ENCODE measurements around the gene IFIT1. TPM values are rescaled to one million over a fixed set of nuclear protein-coding genes. Genes with fewer than 3 reads are reported as not detected.

IFIT1 gene
- total and polyA plus RNA-seq, 2 donors (not counting 1 experiment from before 2014, with no cell fraction given), result 0.63 to 1.2 TPM

DNA sequence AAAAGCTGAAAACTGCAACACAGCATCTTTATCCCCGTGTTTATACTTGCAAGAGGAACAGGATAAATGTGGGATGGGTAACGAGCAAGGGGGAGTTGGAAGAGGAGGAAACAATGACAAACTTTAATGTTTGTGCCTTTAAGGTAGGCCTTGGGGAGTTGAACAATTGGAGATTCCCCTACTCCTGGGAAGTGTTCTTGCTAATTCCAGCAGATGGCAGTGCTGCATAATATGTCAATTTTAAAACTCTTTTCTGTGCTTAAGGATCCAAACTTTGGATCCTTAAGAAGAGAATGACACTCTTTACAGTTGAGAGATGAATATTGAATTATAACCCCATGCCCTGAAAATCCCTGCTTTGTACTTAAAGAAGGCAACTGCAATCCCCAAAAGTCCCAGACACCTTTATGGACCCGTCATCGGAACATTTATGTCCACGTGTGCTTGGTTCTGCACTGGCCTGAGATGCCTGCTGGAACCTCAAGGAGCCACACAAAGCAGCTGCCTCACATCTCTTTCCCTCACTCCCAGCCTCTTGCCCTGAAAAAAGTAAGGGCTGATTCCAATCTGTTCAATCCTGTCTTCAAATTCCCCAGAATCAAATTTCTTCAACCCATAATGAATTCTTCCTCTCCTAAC, 33.9 kb downstream of the IFIT1 start:
- Histone ChIP-seq H3K27me3 (replicated peaks in 1 of 4; ENCODE audit: control extremely low read depth in 1 of 4, control insufficient read depth in 3 of 4, insufficient read depth in 4 of 4, low read length in 3 of 4) (no peaks in the 10 kb centered on the region), H3K36me3 (replicated peaks in 1 of 2; ENCODE audit: control extremely low read depth in 1 of 2, control insufficient read depth in 1 of 2, extremely low read depth in 1 of 2, insufficient read depth in 2 of 2, low read length in 1 of 2) (peaks cover 0 to 3% of the 10 kb centered on the region in 2 experiments), H3K4me2 (replicated peaks; ENCODE audit: low read depth, low read length, poor library complexity, severe bottlenecking) (no peak overlapping the region), H3K4me1 (ENCODE audit: control insufficient read depth in 2 of 2, insufficient read depth in 2 of 2, low read length in 2 of 2) (peaks cover 3% of the 10 kb centered on the region in 2 donors), H3K79me2 (ENCODE audit: control insufficient read depth, insufficient read depth, low read length) (no peaks in the 10 kb centered on the region), H3K4me3 (ENCODE audit: control extremely low read depth in 1 of 5, extremely low read depth in 1 of 5, insufficient read depth in 1 of 5, low read depth in 2 of 5, low read length in 4 of 5) (no peak overlapping the region), H3K9me3 (ENCODE audit: control extremely low read depth in 1 of 3, control insufficient read depth in 2 of 3, insufficient read depth in 1 of 3, low read length in 2 of 3) (no peaks in the 10 kb centered on the region), H2AFZ (ENCODE audit: insufficient read depth, low read depth, low read length, poor library complexity, severe bottlenecking) (no peak overlapping the region), H3K9ac (ENCODE audit: low read length) (no peak overlapping the region), H3K27ac (ENCODE audit: low read length in 2 of 2) (no peak overlapping the region), H4K20me1 (ENCODE audit: control insufficient read depth, insufficient read depth, low read length, poor library complexity, severe bottlenecking) (no peaks in the 10 kb centered on the region)
- Mint-ChIP-seq H3K27ac (no peak overlapping the region), H3K27me3 (no peaks in the 10 kb centered on the region), H3K4me3 (no peak overlapping the region), H3K9me3 (ENCODE audit: insufficient read depth) (no peaks in the 10 kb centered on the region), H3K4me1 (peaks cover 6% of the 10 kb centered on the region)
- ChIA-PET CTCF (interaction anchor here (0.7 to 1.3 kb wide), 2 partner anchors 136 to 275 kb away, joined by 3 to 4 read pairs; partner anchors contain the start of gene KIF20B), POLR2A (no interaction called here)
- WGBS (ENCODE audit: insufficient coverage), result 100% methylated on average over 3 of the region's 5 CpGs
- DNase-seq (peak; percentile 58), ATAC-seq (ENCODE audit: low read depth) (no peak)
- no peak for TF ChIP-seq EZH2 (IDR thresholded peaks at IDR 0.05; ENCODE audit: borderline replicate concordance, insufficient read depth, low read depth, low read length, poor library complexity, severe bottlenecking)
- TF ChIP-seq, protein P1, sequence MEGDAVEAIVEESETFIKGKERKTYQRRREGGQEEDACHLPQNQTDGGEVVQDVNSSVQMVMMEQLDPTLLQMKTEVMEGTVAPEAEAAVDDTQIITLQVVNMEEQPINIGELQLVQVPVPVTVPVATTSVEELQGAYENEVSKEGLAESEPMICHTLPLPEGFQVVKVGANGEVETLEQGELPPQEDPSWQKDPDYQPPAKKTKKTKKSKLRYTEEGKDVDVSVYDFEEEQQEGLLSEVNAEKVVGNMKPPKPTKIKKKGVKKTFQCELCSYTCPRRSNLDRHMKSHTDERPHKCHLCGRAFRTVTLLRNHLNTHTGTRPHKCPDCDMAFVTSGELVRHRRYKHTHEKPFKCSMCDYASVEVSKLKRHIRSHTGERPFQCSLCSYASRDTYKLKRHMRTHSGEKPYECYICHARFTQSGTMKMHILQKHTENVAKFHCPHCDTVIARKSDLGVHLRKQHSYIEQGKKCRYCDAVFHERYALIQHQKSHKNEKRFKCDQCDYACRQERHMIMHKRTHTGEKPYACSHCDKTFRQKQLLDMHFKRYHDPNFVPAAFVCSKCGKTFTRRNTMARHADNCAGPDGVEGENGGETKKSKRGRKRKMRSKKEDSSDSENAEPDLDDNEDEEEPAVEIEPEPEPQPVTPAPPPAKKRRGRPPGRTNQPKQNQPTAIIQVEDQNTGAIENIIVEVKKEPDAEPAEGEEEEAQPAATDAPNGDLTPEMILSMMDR (IDR thresholded peaks at IDR 0.05), result peak; percentile 76
- intact Hi-C loops (cut with micrococcal nuclease), result loop anchor here (1.0 kb wide), 1 partner anchor 138 kb away; no protein-coding TSS in a partner anchor

DNA sequence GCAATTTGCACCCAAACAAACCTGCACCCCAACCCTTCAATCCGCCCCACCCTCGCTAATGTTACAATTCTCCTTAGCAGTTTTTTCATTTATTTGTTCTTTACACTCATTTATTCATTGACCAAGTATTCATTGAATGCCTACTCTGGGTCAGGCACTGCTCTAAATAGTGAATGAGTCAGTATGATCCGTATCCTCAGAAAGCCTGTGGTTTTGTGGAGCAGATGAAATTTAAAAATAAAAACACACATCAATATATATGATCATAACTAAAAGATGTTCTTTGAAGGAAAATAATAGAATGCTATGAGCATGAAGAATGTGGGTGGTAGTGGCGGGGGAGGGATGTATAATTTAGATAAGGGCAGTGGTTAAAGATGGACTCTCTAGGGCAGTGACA, 35.2 kb downstream of the IFIT1 start:
- no peak overlapping the region for H3K4me3 Mint-ChIP-seq
- Histone ChIP-seq H3K4me2 (replicated peaks; ENCODE audit: low read depth, low read length, poor library complexity, severe bottlenecking) (no peak overlapping the region), H3K36me3 (replicated peaks in 1 of 2; ENCODE audit: control extremely low read depth in 1 of 2, control insufficient read depth in 1 of 2, extremely low read depth in 1 of 2, insufficient read depth in 2 of 2, low read length in 1 of 2) (no peaks in the 10 kb centered on the region), H3K79me2 (ENCODE audit: control insufficient read depth, insufficient read depth, low read length) (no peaks in the 10 kb centered on the region), H2AFZ (ENCODE audit: insufficient read depth, low read depth, low read length, poor library complexity, severe bottlenecking) (no peak overlapping the region), H3K4me3 (ENCODE audit: control extremely low read depth in 1 of 5, extremely low read depth in 1 of 5, insufficient read depth in 1 of 5, low read depth in 2 of 5, low read length in 4 of 5) (no peak overlapping the region), H3K4me1 (ENCODE audit: control insufficient read depth in 2 of 2, insufficient read depth in 2 of 2, low read length in 2 of 2) (peaks cover 3% of the 10 kb centered on the region in 2 donors), H4K20me1 (ENCODE audit: control insufficient read depth, insufficient read depth, low read length, poor library complexity, severe bottlenecking) (no peaks in the 10 kb centered on the region), H3K9me3 (ENCODE audit: control extremely low read depth in 1 of 3, control insufficient read depth in 2 of 3, insufficient read depth in 1 of 3, low read length in 2 of 3) (no peaks in the 10 kb centered on the region), H3K27ac (ENCODE audit: low read length in 2 of 2) (no peak overlapping the region), H3K9ac (ENCODE audit: low read length) (no peak overlapping the region), H3K27me3 (replicated peaks in 1 of 4; ENCODE audit: control extremely low read depth in 1 of 4, control insufficient read depth in 3 of 4, insufficient read depth in 4 of 4, low read length in 3 of 4) (no peaks in the 10 kb centered on the region)
- ChIA-PET POLR2A (no interaction called here), CTCF (interaction anchor here (1.3 kb wide), 2 partner anchors 137 to 274 kb away, joined by 3 to 6 read pairs; partner anchors contain the start of gene KIF20B)
- no peak for DNase-seq
- no peak for ATAC-seq (ENCODE audit: low read depth)
- no peak for TF ChIP-seq EZH2 (IDR thresholded peaks at IDR 0.05; ENCODE audit: borderline replicate concordance, insufficient read depth, low read depth, low read length, poor library complexity, severe bottlenecking)
- TF ChIP-seq, protein P1 (IDR thresholded peaks at IDR 0.05), result no peak
- H3K27ac Mint-ChIP-seq, result no peak overlapping the region
- H3K4me1 Mint-ChIP-seq, result peaks cover 6% of the 10 kb centered on the region
- H3K27me3 Mint-ChIP-seq, result no peaks in the 10 kb centered on the region
- H3K9me3 Mint-ChIP-seq (ENCODE audit: insufficient read depth), result no peaks in the 10 kb centered on the region
- intact Hi-C loops (cut with micrococcal nuclease), result no loop called here
- no CpG with 5 or more reads among the region's 4 CpGs for WGBS (ENCODE audit: insufficient coverage)

All from B cell (primary cell).